ENCODE measurements around the gene XRCC1.
A peak's percentile ranks its signal among the peaks of the same experiment; 100 is the strongest.
"Not testable (repeated sequence)": the region's sequence is repeated elsewhere in the genome, so short reads cannot be mapped to it uniquely, and the experiment has no call there.

XRCC1 gene

GRCh38 chr19:43599635-43600295 lies 24.4 kb upstream of the XRCC1 start:
- no peak for DNase-seq

- DNase-seq: no peak
Observed at GRCh38 chr19:43598445-43599240, 23.3 kb upstream of the XRCC1 start.

GRCh38 chr19:43597876-43598275 lies 22.5 kb upstream of the XRCC1 start:
- no peak for DNase-seq

GRCh38 chr19:43596842-43597461 lies 21.6 kb upstream of the XRCC1 start:
- no peak for DNase-seq

- DNase-seq: peak; percentile 100
Observed at GRCh38 chr19:43595999-43596841, 20.9 kb upstream of the XRCC1 start, which contains the start of the genes IRGQ and ZNF576. Gene IRGQ (minus strand): TSS chr19:43596134. CDS start chr19:43595338, 796 bp downstream. Gene ZNF576 (plus strand): TSS chr19:43596595. CDS start chr19:43597109, 514 bp downstream.

GRCh38 chr19:43595605-43595998 lies 20.3 kb upstream of the XRCC1 start:
- DNase-seq: no peak

- DNase-seq: peak; percentile 82
Observed at GRCh38 chr19:43594710-43595604, 19.6 kb upstream of the XRCC1 start.

- DNase-seq: no peak
Observed at GRCh38 chr19:43594081-43594697, 18.9 kb upstream of the XRCC1 start.

- DNase-seq: no peak
Observed at GRCh38 chr19:43592800-43593350, 17.5 kb upstream of the XRCC1 start.

GRCh38 chr19:43591904-43592772 lies 16.8 kb upstream of the XRCC1 start:
- DNase-seq: no peak

- no peak for DNase-seq
Observed at GRCh38 chr19:43589678-43590077, 14.4 kb upstream of the XRCC1 start.

- DNase-seq: no peak
Observed at GRCh38 chr19:43589277-43589676, 13.9 kb upstream of the XRCC1 start.

GRCh38 chr19:43587029-43587428 lies 11.7 kb upstream of the XRCC1 start:
- not testable (repeated sequence) for DNase-seq

- DNase-seq: no peak
Observed at GRCh38 chr19:43586346-43586745, 11.0 kb upstream of the XRCC1 start.

- no peak for DNase-seq
Observed at GRCh38 chr19:43584484-43584883, 9.2 kb upstream of the XRCC1 start.

GRCh38 chr19:43582495-43582894 lies 7.2 kb upstream of the XRCC1 start:
- no peak for DNase-seq

GRCh38 chr19:43581467-43581866 lies 6.1 kb upstream of the XRCC1 start:
- DNase-seq: no peak

- no peak for DNase-seq
Observed at GRCh38 chr19:43578787-43579186, 3.5 kb upstream of the XRCC1 start.

- no peak for DNase-seq
Observed at GRCh38 chr19:43575955-43576878, 890 bp upstream of the XRCC1 start.
